ENCODE data around the gene NRG3.

GRCh38 chr10:81944609-81945008 is 69.6 kb downstream of the NRG3 start:
- TF ChIP-seq POLR2A (IDR thresholded peaks at IDR 0.05; ENCODE audit: borderline replicate concordance, extremely low read depth, insufficient read depth, insufficient read length) = no peak
- no peak for TF ChIP-seq RAD21 (IDR thresholded peaks at IDR 0.05; ENCODE audit: low read depth)
- no peak for TF ChIP-seq CTCF (IDR thresholded peaks at IDR 0.05 in 2 of 3, conservative IDR thresholded peaks at IDR 0.05 in 1 of 3; ENCODE audit: borderline replicate concordance in 1 of 3, insufficient read depth in 1 of 3, low read depth in 2 of 3, low read length in 2 of 3)
- TF ChIP-seq ZNF274 (IDR thresholded peaks at IDR 0.05; ENCODE audit: low read depth, low read length) = no peak
- TF ChIP-seq ELF1 (IDR thresholded peaks at IDR 0.05; ENCODE audit: borderline replicate concordance, low read depth) = no peak
- TF ChIP-seq POLR2AphosphoS5 (IDR thresholded peaks at IDR 0.05; ENCODE audit: low read depth, low read length) = no peak
- TF ChIP-seq SIN3A (IDR thresholded peaks at IDR 0.05; ENCODE audit: low read depth) = no peak
- no peak for TF ChIP-seq SRF (IDR thresholded peaks at IDR 0.05; ENCODE audit: low read depth)
- no peak for TF ChIP-seq CEBPB (IDR thresholded peaks at IDR 0.05; ENCODE audit: low read depth)
- no peak for TF ChIP-seq SP1 (IDR thresholded peaks at IDR 0.05; ENCODE audit: low read depth)
- no peak for TF ChIP-seq ZFX (IDR thresholded peaks at IDR 0.05)
- no peak for TF ChIP-seq EZH2phosphoT487 (IDR thresholded peaks at IDR 0.05; ENCODE audit: borderline replicate concordance)
- TF ChIP-seq, protein P1, sequence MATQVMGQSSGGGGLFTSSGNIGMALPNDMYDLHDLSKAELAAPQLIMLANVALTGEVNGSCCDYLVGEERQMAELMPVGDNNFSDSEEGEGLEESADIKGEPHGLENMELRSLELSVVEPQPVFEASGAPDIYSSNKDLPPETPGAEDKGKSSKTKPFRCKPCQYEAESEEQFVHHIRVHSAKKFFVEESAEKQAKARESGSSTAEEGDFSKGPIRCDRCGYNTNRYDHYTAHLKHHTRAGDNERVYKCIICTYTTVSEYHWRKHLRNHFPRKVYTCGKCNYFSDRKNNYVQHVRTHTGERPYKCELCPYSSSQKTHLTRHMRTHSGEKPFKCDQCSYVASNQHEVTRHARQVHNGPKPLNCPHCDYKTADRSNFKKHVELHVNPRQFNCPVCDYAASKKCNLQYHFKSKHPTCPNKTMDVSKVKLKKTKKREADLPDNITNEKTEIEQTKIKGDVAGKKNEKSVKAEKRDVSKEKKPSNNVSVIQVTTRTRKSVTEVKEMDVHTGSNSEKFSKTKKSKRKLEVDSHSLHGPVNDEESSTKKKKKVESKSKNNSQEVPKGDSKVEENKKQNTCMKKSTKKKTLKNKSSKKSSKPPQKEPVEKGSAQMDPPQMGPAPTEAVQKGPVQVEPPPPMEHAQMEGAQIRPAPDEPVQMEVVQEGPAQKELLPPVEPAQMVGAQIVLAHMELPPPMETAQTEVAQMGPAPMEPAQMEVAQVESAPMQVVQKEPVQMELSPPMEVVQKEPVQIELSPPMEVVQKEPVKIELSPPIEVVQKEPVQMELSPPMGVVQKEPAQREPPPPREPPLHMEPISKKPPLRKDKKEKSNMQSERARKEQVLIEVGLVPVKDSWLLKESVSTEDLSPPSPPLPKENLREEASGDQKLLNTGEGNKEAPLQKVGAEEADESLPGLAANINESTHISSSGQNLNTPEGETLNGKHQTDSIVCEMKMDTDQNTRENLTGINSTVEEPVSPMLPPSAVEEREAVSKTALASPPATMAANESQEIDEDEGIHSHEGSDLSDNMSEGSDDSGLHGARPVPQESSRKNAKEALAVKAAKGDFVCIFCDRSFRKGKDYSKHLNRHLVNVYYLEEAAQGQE (IDR thresholded peaks at IDR 0.05; ENCODE audit: low read depth) = no peak
